ENCODE measurements around the gene DHRS2. TPM values are rescaled to one million over a fixed set of nuclear protein-coding genes. Genes with fewer than 3 reads are reported as not detected.

Gene DHRS2, protein sequence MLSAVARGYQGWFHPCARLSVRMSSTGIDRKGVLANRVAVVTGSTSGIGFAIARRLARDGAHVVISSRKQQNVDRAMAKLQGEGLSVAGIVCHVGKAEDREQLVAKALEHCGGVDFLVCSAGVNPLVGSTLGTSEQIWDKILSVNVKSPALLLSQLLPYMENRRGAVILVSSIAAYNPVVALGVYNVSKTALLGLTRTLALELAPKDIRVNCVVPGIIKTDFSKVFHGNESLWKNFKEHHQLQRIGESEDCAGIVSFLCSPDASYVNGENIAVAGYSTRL
- total RNA-seq, result under 1 TPM; 0.17 to 0.67 TPM
- polyA plus RNA-seq, result under 1 TPM; 0.08 to 0.55 TPM
- long read RNA-seq, donor 1, result 0 reads
- long read RNA-seq, donor 2, result 0 reads
- long read RNA-seq, donor 3, result 0 reads
- long read RNA-seq, donor 4, result 0 reads
- long read RNA-seq, donor 5, partial matches to known transcripts, result 0 of 1 reads
- long read RNA-seq, donor 5, other reads (novel, unspliced or antisense), result 0 of 1 reads

DNA sequence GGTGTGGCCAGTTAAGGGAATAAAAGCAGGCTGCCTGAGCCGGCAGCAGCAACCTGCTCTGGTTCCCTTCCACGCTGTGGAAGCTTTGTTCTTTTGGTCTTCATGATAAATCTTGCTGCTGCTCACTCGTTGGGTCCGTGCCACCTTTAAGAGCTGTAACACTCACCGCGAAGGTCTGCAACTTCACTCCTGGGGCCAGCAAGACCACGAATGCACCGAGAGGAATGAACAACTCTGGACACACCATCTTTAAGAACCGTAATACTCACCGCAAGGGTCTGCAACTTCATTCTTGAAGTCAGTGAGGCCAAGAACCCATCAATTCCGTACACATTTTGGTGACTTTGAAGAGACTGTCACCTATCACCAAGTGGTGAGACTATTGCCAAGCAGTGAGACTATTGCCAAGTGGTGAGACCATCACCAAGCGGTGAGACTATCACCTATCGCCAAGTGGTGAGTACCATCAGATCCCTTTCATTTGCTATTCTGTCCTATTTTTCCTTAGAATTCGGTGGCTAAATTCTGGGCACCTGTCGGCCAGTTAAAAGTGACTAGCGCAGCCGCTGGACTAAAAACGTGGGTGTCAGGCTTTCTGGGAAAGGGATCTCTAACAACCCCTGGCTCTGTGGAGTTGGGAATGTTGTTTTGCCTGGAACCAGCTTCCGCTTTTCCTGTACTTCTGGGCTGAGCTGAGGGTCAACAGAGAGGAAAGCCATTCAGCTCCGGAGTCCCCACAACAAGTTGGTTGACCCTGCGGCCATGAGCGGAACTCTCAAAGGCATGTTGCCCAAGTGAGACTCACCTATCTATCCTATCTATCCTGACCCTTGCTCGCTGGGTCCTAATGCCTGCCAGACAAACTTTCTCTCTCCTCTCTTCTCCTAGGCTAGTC is at the start of gene DHRS2:
DHRS2 (plus strand) TSS at position 48 of the 895 bp plus-strand sequence. CDS start 2,501 bp downstream, outside the sequence.
- 90 to 96% methylated on average over 23 of the region's 23 CpGs for WGBS, 2 donors
- TF ChIP-seq, protein P1, sequence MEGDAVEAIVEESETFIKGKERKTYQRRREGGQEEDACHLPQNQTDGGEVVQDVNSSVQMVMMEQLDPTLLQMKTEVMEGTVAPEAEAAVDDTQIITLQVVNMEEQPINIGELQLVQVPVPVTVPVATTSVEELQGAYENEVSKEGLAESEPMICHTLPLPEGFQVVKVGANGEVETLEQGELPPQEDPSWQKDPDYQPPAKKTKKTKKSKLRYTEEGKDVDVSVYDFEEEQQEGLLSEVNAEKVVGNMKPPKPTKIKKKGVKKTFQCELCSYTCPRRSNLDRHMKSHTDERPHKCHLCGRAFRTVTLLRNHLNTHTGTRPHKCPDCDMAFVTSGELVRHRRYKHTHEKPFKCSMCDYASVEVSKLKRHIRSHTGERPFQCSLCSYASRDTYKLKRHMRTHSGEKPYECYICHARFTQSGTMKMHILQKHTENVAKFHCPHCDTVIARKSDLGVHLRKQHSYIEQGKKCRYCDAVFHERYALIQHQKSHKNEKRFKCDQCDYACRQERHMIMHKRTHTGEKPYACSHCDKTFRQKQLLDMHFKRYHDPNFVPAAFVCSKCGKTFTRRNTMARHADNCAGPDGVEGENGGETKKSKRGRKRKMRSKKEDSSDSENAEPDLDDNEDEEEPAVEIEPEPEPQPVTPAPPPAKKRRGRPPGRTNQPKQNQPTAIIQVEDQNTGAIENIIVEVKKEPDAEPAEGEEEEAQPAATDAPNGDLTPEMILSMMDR (IDR thresholded peaks at IDR 0.05; ENCODE audit: control extremely low read depth, extremely low read depth), result no peak
- Histone ChIP-seq H3K4me3 (no peak within 1 kb of the TSS), H3K9ac (ENCODE audit: insufficient read depth in 1 of 2, low read length in 2 of 2) (no peak within 1 kb of the TSS), H3K36me3 (ENCODE audit: control insufficient read depth in 4 of 4, insufficient read depth in 4 of 4, low read length in 4 of 4) (no peaks in the 10 kb centered on the region), H3K27me3 (ENCODE audit: control insufficient read depth in 3 of 3, insufficient read depth in 3 of 3, low read length in 2 of 3) (no peaks in the 10 kb centered on the region), H3K4me1 (ENCODE audit: control insufficient read depth in 5 of 5, insufficient read depth in 5 of 5, low read length in 5 of 5) (peaks cover 0 to 26% (median 9%) of the 10 kb centered on the region in 5 donors), H3K27ac (ENCODE audit: low read depth in 1 of 2, low read length in 1 of 2) (no peak within 1 kb of the TSS), H3K9me3 (ENCODE audit: control insufficient read depth in 4 of 4, insufficient read depth in 3 of 4, low read length in 3 of 4) (no peaks in the 10 kb centered on the region)
- ATAC-seq (ENCODE audit: insufficient read depth, low FRiP score) (no peak), DNase-seq (no peak)

DNA sequence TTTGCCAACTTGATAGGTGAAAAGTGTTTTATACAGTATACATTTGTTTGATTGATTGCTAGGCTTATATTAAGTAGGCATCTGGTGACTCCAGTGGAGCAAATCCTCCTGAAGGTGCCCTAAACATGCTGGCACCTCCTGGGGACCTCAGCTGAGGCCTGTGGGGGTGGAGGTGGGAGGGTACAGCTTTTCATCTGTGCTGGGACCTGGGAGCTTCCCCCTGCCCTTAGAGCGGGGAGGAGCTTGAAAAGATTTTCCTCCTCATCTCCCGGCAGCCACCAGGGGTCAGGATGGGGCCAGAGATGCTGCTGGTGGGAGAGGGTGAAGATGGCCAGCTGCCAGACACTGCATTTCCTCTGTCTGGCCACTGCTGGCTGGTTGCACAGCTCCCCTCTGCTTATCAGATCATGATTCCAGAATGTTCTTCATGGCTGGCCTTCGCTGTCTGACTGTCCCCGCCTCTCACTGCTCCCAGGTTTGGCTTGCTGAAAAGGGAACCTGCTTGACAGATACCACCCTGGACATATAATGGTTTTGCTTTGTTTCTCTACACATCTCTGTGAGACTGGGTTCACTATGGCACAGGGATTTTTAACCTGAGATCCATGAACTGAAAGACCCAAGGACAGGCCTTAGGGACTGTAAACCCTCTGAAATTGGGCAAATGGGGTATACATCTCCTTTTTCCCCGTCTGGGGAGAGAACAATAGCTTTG is 47.1 kb upstream of the DHRS2 start:
- H3K4me3 ChIP-seq, result no peak overlapping the region
- peaks cover 0 to 2% (median 0%) of the 10 kb centered on the region in 4 donors for H3K9me3 ChIP-seq (ENCODE audit: control insufficient read depth in 4 of 4, insufficient read depth in 3 of 4, low read length in 3 of 4)
- ATAC-seq (ENCODE audit: insufficient read depth, low FRiP score) (peak; percentile 77), DNase-seq (peak; percentile 92 to 96 (median 94))
- H3K27ac ChIP-seq (ENCODE audit: low read depth in 1 of 2, low read length in 1 of 2), result no peak overlapping the region
- WGBS, 2 donors, result 10 to 14% methylated on average over 5 of the region's 5 CpGs
- H3K36me3 ChIP-seq (ENCODE audit: control insufficient read depth in 4 of 4, insufficient read depth in 4 of 4, low read length in 4 of 4), result no peaks in the 10 kb centered on the region
- H3K4me1 ChIP-seq (ENCODE audit: control insufficient read depth in 5 of 5, insufficient read depth in 5 of 5, low read length in 5 of 5), result peaks cover 0 to 8% (median 0%) of the 10 kb centered on the region in 5 donors
- TF ChIP-seq, protein P1 (IDR thresholded peaks at IDR 0.05; ENCODE audit: control extremely low read depth, extremely low read depth), result peak; percentile 86
- H3K9ac ChIP-seq (ENCODE audit: insufficient read depth in 1 of 2, low read length in 2 of 2), result no peak overlapping the region
- no peaks in the 10 kb centered on the region for H3K27me3 ChIP-seq (ENCODE audit: control insufficient read depth in 3 of 3, insufficient read depth in 3 of 3, low read length in 2 of 3)

DNA sequence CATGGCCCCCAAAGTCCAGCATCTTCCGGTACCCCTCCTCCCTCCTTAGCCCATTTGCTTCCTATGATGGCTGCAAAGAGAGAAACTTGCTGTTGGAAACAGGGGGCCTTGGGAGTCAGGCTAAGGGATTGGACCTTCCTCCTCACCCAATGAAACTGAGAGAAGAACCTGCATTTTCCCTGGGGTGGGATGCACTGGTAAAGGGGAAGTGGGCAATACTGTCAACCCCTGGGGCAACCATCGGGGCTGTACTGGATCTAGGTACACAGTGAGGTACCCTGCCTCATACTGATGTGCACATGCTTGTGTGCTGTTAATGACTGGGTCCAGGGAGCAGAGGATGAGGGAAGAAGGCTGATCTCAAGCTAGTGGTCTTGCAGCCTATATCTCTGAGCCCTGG is 46.6 kb upstream of the DHRS2 start:
- peaks cover 0 to 8% (median 0%) of the 10 kb centered on the region in 5 donors for H3K4me1 ChIP-seq (ENCODE audit: control insufficient read depth in 5 of 5, insufficient read depth in 5 of 5, low read length in 5 of 5)
- TF ChIP-seq, protein P1 (IDR thresholded peaks at IDR 0.05; ENCODE audit: control extremely low read depth, extremely low read depth), result no peak
- H3K27me3 ChIP-seq (ENCODE audit: control insufficient read depth in 3 of 3, insufficient read depth in 3 of 3, low read length in 2 of 3), result no peaks in the 10 kb centered on the region
- H3K9ac ChIP-seq (ENCODE audit: insufficient read depth in 1 of 2, low read length in 2 of 2), result no peak overlapping the region
- H3K9me3 ChIP-seq (ENCODE audit: control insufficient read depth in 4 of 4, insufficient read depth in 3 of 4, low read length in 3 of 4), result peaks cover 0 to 2% (median 0%) of the 10 kb centered on the region in 4 donors
- H3K4me3 ChIP-seq, result no peak overlapping the region
- WGBS, 2 donors, result 74 to 83% methylated on average over 2 of the region's 2 CpGs
- H3K36me3 ChIP-seq (ENCODE audit: control insufficient read depth in 4 of 4, insufficient read depth in 4 of 4, low read length in 4 of 4), result no peaks in the 10 kb centered on the region
- no peak for ATAC-seq (ENCODE audit: insufficient read depth, low FRiP score)
- H3K27ac ChIP-seq (ENCODE audit: low read depth in 1 of 2, low read length in 1 of 2), result no peak overlapping the region
- DNase-seq, result no peak
